NCI-H524 (cell line): ENCODE data around the gene DVL3.
"Not testable (repeated sequence)": the region's sequence is repeated elsewhere in the genome, so short reads cannot be mapped to it uniquely, and the experiment has no call there.

Experiments
- DNase-seq, 2 experiments: peaks; one replicate each; lab custom pipeline; 2025; lab: John Stamatoyannopoulos, UW

DVL3 gene

GRCh38 chr3:184154885-184155643 lies at the start of gene DVL3:
Gene DVL3, plus strand, starts transcription at chr3:184155377. Its CDS starts 259 bp downstream, at chr3:184155636.
- peak; percentile 55 to 75 for DNase-seq

- DNase-seq, result no peak
These were observed 44.9 kb upstream of the DVL3 start for GRCh38 chr3:184110316-184110725.

- no peak for DNase-seq
These were observed 39.2 kb upstream of the DVL3 start for GRCh38 chr3:184116017-184116416.

GRCh38 chr3:184117636-184118035 lies 37.5 kb upstream of the DVL3 start:
- DNase-seq, result peak in 1 of 2 experiments; percentile 30

GRCh38 chr3:184121031-184121430 lies 34.1 kb upstream of the DVL3 start:
- not testable (repeated sequence) for DNase-seq

- DNase-seq, result no peak
These were observed 29.2 kb upstream of the DVL3 start for GRCh38 chr3:184126006-184126405.

- DNase-seq, result peak in 1 of 2 experiments; percentile 55
These were observed 26.2 kb upstream of the DVL3 start for GRCh38 chr3:184129012-184129411.

- no peak for DNase-seq
These were observed 22.2 kb upstream of the DVL3 start for GRCh38 chr3:184132945-184133344.

- DNase-seq, result peak; percentile 97 to 98
These were observed 21.1 kb upstream of the DVL3 start for GRCh38 chr3:184133840-184134745.

- peak; percentile 41 to 70 for DNase-seq
These were observed 20.4 kb upstream of the DVL3 start for GRCh38 chr3:184134746-184135148.

GRCh38 chr3:184135149-184135910 lies 19.8 kb upstream of the DVL3 start, which contains the start of gene EIF2B5:
Gene EIF2B5, plus strand, starts transcription at chr3:184135358. Its CDS starts 28 bp downstream, at chr3:184135386.
- peak; percentile 98 to 99 for DNase-seq

GRCh38 chr3:184135911-184136260 lies 19.3 kb upstream of the DVL3 start:
- DNase-seq, result no peak

GRCh38 chr3:184140436-184140835 lies 14.7 kb upstream of the DVL3 start:
- no peak for DNase-seq

- no peak for DNase-seq
These were observed 13.0 kb upstream of the DVL3 start for GRCh38 chr3:184142199-184142598.

GRCh38 chr3:184143327-184143726 lies 11.8 kb upstream of the DVL3 start:
- DNase-seq, result no peak

- DNase-seq, result no peak
These were observed 10.7 kb upstream of the DVL3 start for GRCh38 chr3:184144505-184144904.

GRCh38 chr3:184145111-184145524 lies 10.1 kb upstream of the DVL3 start:
- peak; percentile 57 to 74 for DNase-seq

GRCh38 chr3:184145751-184146270 lies 9.4 kb upstream of the DVL3 start:
- no peak for DNase-seq

- no peak for DNase-seq
These were observed 7.1 kb upstream of the DVL3 start for GRCh38 chr3:184148076-184148475.

GRCh38 chr3:184149123-184149522 lies 6.1 kb upstream of the DVL3 start:
- DNase-seq, result no peak

- peak in 1 of 2 experiments; percentile 64 for DNase-seq
These were observed 5.4 kb upstream of the DVL3 start for GRCh38 chr3:184149770-184150169.
